ENCODE results near the gene ANKRD13A. TPM values are rescaled to one million over a fixed set of nuclear protein-coding genes. Genes with fewer than 3 reads are reported as not detected.

Gene ANKRD13A
- total RNA-seq, 1 donor from 2014 or later = 35.4 TPM

DNA sequence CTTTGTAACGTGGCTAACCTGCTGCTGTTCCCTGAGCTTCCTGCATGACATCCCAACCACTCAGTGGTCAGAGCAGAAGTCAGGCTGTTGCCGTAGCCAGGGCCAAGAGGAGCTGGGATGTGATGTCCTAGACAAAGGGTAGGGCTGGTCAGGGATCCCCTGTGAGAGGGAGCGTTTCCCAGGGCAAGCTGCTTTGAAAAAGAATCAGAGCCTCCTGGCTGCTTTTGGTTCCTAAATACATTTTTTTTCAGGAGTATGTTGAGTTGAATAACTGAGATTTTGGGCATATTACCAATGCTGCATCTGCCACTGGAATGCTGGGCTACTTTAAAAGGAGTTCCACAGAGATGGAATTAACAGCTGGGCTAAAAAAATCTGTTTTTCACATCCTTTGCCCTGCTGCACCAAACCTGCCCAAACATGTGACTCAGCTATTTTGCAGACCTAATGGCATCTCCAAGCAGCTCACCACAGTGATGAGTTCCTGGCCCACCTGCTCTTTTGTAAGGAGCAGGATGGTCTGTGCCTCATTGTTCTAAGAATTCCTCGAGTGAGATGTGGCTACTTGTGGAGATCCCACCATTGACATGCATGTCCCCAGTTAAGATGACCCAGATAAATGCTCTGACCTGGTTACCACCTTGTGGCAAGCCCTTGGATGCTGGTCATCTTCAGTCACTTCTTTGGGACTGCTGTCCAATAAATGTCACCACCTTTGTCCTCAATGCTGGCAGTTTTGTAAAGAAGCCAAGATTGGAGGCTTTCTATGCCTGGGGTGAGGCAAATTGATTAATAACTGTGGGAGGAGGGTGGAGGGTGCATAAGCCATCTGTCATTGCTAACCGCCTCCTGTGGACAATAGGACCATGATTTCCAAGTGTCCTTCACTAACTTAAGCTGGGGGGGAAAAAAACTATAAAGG lies 24.1 kb downstream of the ANKRD13A start:
- Histone ChIP-seq H3K9ac (no peak overlapping the region), H3K9me3 (ENCODE audit: low read depth) (no peaks in the 10 kb centered on the region), H3K27me3 (no peaks in the 10 kb centered on the region), H3K27ac (peak overlapping the region; percentile 47), H4K20me1 (ENCODE audit: low read depth) (no peaks in the 10 kb centered on the region), H3K36me3 (no peaks in the 10 kb centered on the region), H3F3A (ENCODE audit: low read depth) (peaks cover 6% of the 10 kb centered on the region), H3K4me2 (peak overlapping the region; percentile 10), H3K4me1 (peaks cover 5% of the 10 kb centered on the region), H3K79me2 (ENCODE audit: low read depth) (no peaks in the 10 kb centered on the region), H3K4me3 (no peak overlapping the region), H2AFZ (replicated peaks) (no peak overlapping the region)
- no peak overlapping the region for H3K4me3 Mint-ChIP-seq
- H3K9me3 Mint-ChIP-seq = no peaks in the 10 kb centered on the region
- no peak for TF ChIP-seq CTCF (IDR thresholded peaks at IDR 0.05)
- no peak for TF ChIP-seq EZH2phosphoT487 (IDR thresholded peaks at IDR 0.05)
- no peak for TF ChIP-seq EZH2 (IDR thresholded peaks at IDR 0.05)
- peaks cover 17% of the 10 kb centered on the region for H3K36me3 Mint-ChIP-seq
- DNase-seq (ENCODE audit: low spot score) = peak; percentile 7
- H3K4me1 Mint-ChIP-seq = peaks cover 8% of the 10 kb centered on the region
- peaks cover 8% of the 10 kb centered on the region for H3K27me3 Mint-ChIP-seq (ENCODE audit: insufficient read depth, low read depth)
- no peak overlapping the region for H3K27ac Mint-ChIP-seq

GRCh38 chr12:110024051-110024450 lies 24.8 kb downstream of the ANKRD13A start:
- Histone ChIP-seq H2AFZ (replicated peaks) (no peak overlapping the region), H4K20me1 (ENCODE audit: low read depth) (no peaks in the 10 kb centered on the region), H3F3A (ENCODE audit: low read depth) (peaks cover 6% of the 10 kb centered on the region), H3K27me3 (no peaks in the 10 kb centered on the region), H3K36me3 (no peaks in the 10 kb centered on the region), H3K4me1 (peaks cover 5% of the 10 kb centered on the region), H3K9me3 (ENCODE audit: low read depth) (no peaks in the 10 kb centered on the region), H3K4me2 (no peak overlapping the region), H3K79me2 (ENCODE audit: low read depth) (no peaks in the 10 kb centered on the region), H3K9ac (no peak overlapping the region), H3K27ac (no peak overlapping the region), H3K4me3 (no peak overlapping the region)
- H3K27ac Mint-ChIP-seq = no peak overlapping the region
- no peak for DNase-seq (ENCODE audit: low spot score)
- H3K4me3 Mint-ChIP-seq = no peak overlapping the region
- H3K9me3 Mint-ChIP-seq = no peaks in the 10 kb centered on the region
- H3K27me3 Mint-ChIP-seq (ENCODE audit: insufficient read depth, low read depth) = peaks cover 8% of the 10 kb centered on the region
- H3K4me1 Mint-ChIP-seq = peaks cover 8% of the 10 kb centered on the region
- peaks cover 19% of the 10 kb centered on the region for H3K36me3 Mint-ChIP-seq
- TF ChIP-seq EZH2 (IDR thresholded peaks at IDR 0.05) (no peak), EZH2phosphoT487 (IDR thresholded peaks at IDR 0.05) (no peak), CTCF (IDR thresholded peaks at IDR 0.05) (no peak)

GRCh38 chr12:110028323-110028722 lies 29.1 kb downstream of the ANKRD13A start:
- Histone ChIP-seq H3K79me2 (ENCODE audit: low read depth) (no peaks in the 10 kb centered on the region), H3F3A (ENCODE audit: low read depth) (no peaks in the 10 kb centered on the region), H3K27ac (no peak overlapping the region), H3K4me2 (no peak overlapping the region), H2AFZ (replicated peaks) (no peak overlapping the region), H3K9ac (no peak overlapping the region), H3K4me1 (peaks cover 3% of the 10 kb centered on the region), H3K36me3 (no peaks in the 10 kb centered on the region), H3K9me3 (ENCODE audit: low read depth) (no peaks in the 10 kb centered on the region), H3K4me3 (no peak overlapping the region), H3K27me3 (no peaks in the 10 kb centered on the region), H4K20me1 (ENCODE audit: low read depth) (no peaks in the 10 kb centered on the region)
- Mint-ChIP-seq H3K27me3 (ENCODE audit: insufficient read depth, low read depth) (peaks cover 2% of the 10 kb centered on the region), H3K36me3 (peaks cover 20% of the 10 kb centered on the region), H3K9me3 (no peaks in the 10 kb centered on the region), H3K4me1 (peaks cover 8% of the 10 kb centered on the region), H3K27ac (no peak overlapping the region), H3K4me3 (no peak overlapping the region)
- TF ChIP-seq CTCF (IDR thresholded peaks at IDR 0.05) (no peak), EZH2phosphoT487 (IDR thresholded peaks at IDR 0.05) (no peak), EZH2 (IDR thresholded peaks at IDR 0.05) (no peak)
- DNase-seq (ENCODE audit: low spot score) = no peak
